K562 (cell line): ENCODE results near the gene LRRC47. TPM values are rescaled to one million over a fixed set of nuclear protein-coding genes. Genes with fewer than 3 reads are reported as not detected.

ENCODE experiments used
- ERF ChIP-seq: fragments of 450-650 bp; formaldehyde crosslinking; IDR thresholded peaks from 2 replicates; pipeline ENCODE4 v1.4.0; 2020; ENCODE audit warnings: mild to moderate bottlenecking, mixed read lengths
- HSF4 ChIP-seq: fragments of 250-450 bp; sonication (Bioruptor Pico); IDR thresholded peaks from 2 replicates; pipeline ENCODE4 v2.1.2; 2022; ENCODE audit warnings: mild to moderate bottlenecking, moderate library complexity, borderline replicate concordance
- ILK ChIP-seq: fragments of 450-650 bp; IDR thresholded peaks from 2 replicates; pipeline ENCODE4 v1.6.1; 2016; ENCODE audit warnings: missing genetic modification characterization, low read depth, mild to moderate bottlenecking, missing compliant biosample characterization, moderate library complexity, borderline replicate concordance
- MCM5 ChIP-seq: fragments of 450-650 bp; IDR thresholded peaks from 2 replicates; pipeline ENCODE4 v1.6.1; 2016; ENCODE audit warnings: low read depth
- MXI1 ChIP-seq: IDR thresholded peaks from 2 replicates; pipeline ENCODE4 v1.6.1; 2011; ENCODE audit warnings: low read depth, mild to moderate bottlenecking, improper control_type of control experiment, low read length
- NR1H2 ChIP-seq: sonication (generic); formaldehyde crosslinking; IDR thresholded peaks from 2 replicates; pipeline ENCODE4 v1.4.0; 2020; ENCODE audit warnings: mild to moderate bottlenecking, missing genetic modification reagents
- NR2C1 ChIP-seq, 2 experiments: fragments of 450-650 bp; IDR thresholded peaks; 2 replicates each; pipeline ENCODE4 v1.6.1; 2017; ENCODE audit warnings: mild to moderate bottlenecking in 2 of 2, antibody characterized with exemption in 1 of 2, inconsistent platforms in 1 of 2, missing compliant biosample characterization in 1 of 2, missing genetic modification characterization in 1 of 2
- POLR2B ChIP-seq: fragments of 450-650 bp; IDR thresholded peaks from 2 replicates; pipeline ENCODE4 v1.6.1; 2018; ENCODE audit warnings: low read depth; ENCODE audit not compliant: partially characterized antibody
- RAD21 ChIP-seq, 2 experiments: fragments of 250-450 bp in 1 of 2; fragments of 450-650 bp in 1 of 2; sonication (Bioruptor Pico) in 1 of 2; formaldehyde crosslinking in 1 of 2; IDR thresholded peaks in 1 of 2; conservative IDR thresholded peaks in 1 of 2; 2 replicates each; pipeline versions ENCODE4 v1.4.0 to v1.8.0; 2020 to 2022; ENCODE audit warnings: mild to moderate bottlenecking in 2 of 2, moderate library complexity in 1 of 2
- TAF1 ChIP-seq: IDR thresholded peaks from 2 replicates; pipeline ENCODE4 v1.6.1; 2011; ENCODE audit warnings: mild to moderate bottlenecking, low read length, moderate library complexity; ENCODE audit not compliant: insufficient read depth, control insufficient read depth, severe bottlenecking; ENCODE audit errors: extremely low read depth
- ZNF143 ChIP-seq: sonication (generic); formaldehyde crosslinking; IDR thresholded peaks from 2 replicates; pipeline ENCODE4 v1.9.0; 2022; ENCODE audit warnings: mild to moderate bottlenecking, missing genetic modification reagents
- ZNF146 ChIP-seq: IDR thresholded peaks from one replicate; pipeline ENCODE4 v1.6.1; 2018; ENCODE audit warnings: missing compliant biosample characterization; ENCODE audit not compliant: unreplicated experiment
- ZNF263 ChIP-seq: sonication (generic); formaldehyde crosslinking; IDR thresholded peaks from 2 replicates; pipeline ENCODE4 v1.8.0; 2022; ENCODE audit warnings: mild to moderate bottlenecking, missing genetic modification reagents, borderline replicate concordance
- polyA plus RNA-seq, 8 experiments: library from polyadenylated mRNA; depleted of rRNA in 4 of 8; stranded (reverse) in 5 of 8; unstranded in 3 of 8; fragments of >200 nt; fragmentation: Nextera tagmentation in 2 of 8; fragmentation: Illumina TruSeq in 1 of 8; extraction: Ambion mirVana in 2 of 8; extraction: Trizol in 1 of 8; gene quantifications; 2 replicates each; pipeline versions ENCODE4 v1.2.1 to v1.2.3, GENCODE V29; 2011 to 2014; ENCODE audit warnings: inconsistent platforms in 1 of 8, missing spikeins in 1 of 8
- total RNA-seq, 7 experiments: library from RNA; depleted of rRNA in 6 of 7; stranded (reverse); fragments of >200 nt in 6 of 7; fragmentation: Illumina TruSeq in 2 of 7; extraction: Trizol in 2 of 7; gene quantifications; 2 replicates each; pipeline versions ENCODE4 v1.2.1 to v1.2.3, GENCODE V29; 2011 to 2021; ENCODE audit warnings: low replicate concordance in 1 of 7
- TF ChIP-seq, protein P1 (sequence below), 2 experiments: fragments of 450-650 bp; IDR thresholded peaks; 2 replicates each; pipeline ENCODE4 v1.6.1; 2016
- TF ChIP-seq, protein P2 (sequence below): sonication (generic); formaldehyde crosslinking; IDR thresholded peaks from 2 replicates; pipeline ENCODE4 v1.8.1; 2022; ENCODE audit warnings: missing genetic modification reagents
- TF ChIP-seq, protein P3 (sequence below): fragments of 150-350 bp; IDR thresholded peaks from 2 replicates; pipeline ENCODE4 v1.6.1; 2014; ENCODE audit warnings: low read depth, mild to moderate bottlenecking, low read length, borderline replicate concordance
- TF ChIP-seq, protein P4 (sequence below): fragments of 450-650 bp; formaldehyde crosslinking; IDR thresholded peaks from 2 replicates; pipeline ENCODE4 v1.4.0; 2020; ENCODE audit warnings: mild to moderate bottlenecking, moderate library complexity

The LRRC47 gene
- total and polyA plus RNA-seq, 9 of the 15 experiments (the other 6 are each of a cell fraction or from before 2014, with no cell fraction given), result 4.6 to 68.0 (median 35.9) TPM

DNA sequence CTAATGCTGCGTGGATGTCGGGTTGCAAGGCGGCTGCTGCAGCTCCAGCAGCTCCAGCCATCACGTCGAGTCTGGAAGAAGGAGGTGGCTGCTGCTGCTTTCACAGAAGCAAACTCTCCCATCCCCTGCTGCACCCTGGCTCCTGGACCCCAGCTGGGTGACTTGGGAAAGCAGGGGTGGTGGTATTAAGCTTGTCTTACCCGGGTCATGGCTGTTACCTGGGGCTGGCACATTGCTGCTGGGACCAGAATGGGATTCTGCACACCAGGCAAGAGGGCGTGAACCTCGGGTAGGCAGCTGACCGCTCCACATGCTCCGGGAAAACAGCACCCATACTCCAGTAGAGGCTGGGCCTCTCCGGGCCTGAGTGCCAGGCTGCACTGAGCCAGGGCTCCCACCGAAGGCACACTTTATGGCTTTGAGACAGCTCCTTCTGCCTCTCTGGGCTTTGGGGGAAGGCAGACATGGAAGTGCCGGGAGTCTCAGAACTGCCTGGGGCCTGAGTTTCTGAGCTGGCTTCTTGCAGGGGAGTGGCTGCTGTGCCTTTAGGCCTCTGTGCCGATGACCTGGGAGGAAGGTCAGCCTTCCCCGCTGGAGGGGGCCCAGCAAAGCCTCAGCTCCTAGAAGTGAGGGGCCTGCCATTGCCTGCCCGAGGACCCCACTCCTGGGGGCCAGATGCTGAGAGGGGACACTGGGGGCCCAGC, 22.6 kb downstream of the LRRC47 start (continued):
- no peak for TF ChIP-seq POLR2B
- TF ChIP-seq NR2C1 (IDR thresholded peaks at IDR 0.05), result peak; percentile 75
- TF ChIP-seq NR2C1 (tag; IDR thresholded peaks at IDR 0.05), result peak; percentile 70
- TF ChIP-seq, protein P1, sequence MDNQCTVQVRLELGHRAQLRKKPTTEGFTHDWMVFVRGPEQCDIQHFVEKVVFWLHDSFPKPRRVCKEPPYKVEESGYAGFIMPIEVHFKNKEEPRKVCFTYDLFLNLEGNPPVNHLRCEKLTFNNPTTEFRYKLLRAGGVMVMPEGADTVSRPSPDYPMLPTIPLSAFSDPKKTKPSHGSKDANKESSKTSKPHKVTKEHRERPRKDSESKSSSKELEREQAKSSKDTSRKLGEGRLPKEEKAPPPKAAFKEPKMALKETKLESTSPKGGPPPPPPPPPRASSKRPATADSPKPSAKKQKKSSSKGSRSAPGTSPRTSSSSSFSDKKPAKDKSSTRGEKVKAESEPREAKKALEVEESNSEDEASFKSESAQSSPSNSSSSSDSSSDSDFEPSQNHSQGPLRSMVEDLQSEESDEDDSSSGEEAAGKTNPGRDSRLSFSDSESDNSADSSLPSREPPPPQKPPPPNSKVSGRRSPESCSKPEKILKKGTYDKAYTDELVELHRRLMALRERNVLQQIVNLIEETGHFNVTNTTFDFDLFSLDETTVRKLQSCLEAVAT (IDR thresholded peaks at IDR 0.05), result no peak
- no peak for TF ChIP-seq RAD21 (CRISPR knock-in tag; conservative IDR thresholded peaks at IDR 0.05 in 1 of 2, IDR thresholded peaks at IDR 0.05 in 1 of 2)
- peak; percentile 70; the same call in 1 of the 2 replicates for TF ChIP-seq ERF (CRISPR knock-in tag)
- no peak for TF ChIP-seq NR1H2
- TF ChIP-seq HSF4 (CRISPR knock-in tag), result 0 out of 2 replicates have a peak, but pooled peaks have one; percentile 12
- TF ChIP-seq TAF1, result no peak
- TF ChIP-seq, protein P2, sequence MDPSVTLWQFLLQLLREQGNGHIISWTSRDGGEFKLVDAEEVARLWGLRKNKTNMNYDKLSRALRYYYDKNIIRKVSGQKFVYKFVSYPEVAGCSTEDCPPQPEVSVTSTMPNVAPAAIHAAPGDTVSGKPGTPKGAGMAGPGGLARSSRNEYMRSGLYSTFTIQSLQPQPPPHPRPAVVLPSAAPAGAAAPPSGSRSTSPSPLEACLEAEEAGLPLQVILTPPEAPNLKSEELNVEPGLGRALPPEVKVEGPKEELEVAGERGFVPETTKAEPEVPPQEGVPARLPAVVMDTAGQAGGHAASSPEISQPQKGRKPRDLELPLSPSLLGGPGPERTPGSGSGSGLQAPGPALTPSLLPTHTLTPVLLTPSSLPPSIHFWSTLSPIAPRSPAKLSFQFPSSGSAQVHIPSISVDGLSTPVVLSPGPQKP, result no peak
- TF ChIP-seq, protein P3, sequence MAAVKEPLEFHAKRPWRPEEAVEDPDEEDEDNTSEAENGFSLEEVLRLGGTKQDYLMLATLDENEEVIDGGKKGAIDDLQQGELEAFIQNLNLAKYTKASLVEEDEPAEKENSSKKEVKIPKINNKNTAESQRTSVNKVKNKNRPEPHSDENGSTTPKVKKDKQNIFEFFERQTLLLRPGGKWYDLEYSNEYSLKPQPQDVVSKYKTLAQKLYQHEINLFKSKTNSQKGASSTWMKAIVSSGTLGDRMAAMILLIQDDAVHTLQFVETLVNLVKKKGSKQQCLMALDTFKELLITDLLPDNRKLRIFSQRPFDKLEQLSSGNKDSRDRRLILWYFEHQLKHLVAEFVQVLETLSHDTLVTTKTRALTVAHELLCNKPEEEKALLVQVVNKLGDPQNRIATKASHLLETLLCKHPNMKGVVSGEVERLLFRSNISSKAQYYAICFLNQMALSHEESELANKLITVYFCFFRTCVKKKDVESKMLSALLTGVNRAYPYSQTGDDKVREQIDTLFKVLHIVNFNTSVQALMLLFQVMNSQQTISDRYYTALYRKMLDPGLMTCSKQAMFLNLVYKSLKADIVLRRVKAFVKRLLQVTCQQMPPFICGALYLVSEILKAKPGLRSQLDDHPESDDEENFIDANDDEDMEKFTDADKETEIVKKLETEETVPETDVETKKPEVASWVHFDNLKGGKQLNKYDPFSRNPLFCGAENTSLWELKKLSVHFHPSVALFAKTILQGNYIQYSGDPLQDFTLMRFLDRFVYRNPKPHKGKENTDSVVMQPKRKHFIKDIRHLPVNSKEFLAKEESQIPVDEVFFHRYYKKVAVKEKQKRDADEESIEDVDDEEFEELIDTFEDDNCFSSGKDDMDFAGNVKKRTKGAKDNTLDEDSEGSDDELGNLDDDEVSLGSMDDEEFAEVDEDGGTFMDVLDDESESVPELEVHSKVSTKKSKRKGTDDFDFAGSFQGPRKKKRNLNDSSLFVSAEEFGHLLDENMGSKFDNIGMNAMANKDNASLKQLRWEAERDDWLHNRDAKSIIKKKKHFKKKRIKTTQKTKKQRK, result no peak
- peak; percentile 62; the same call in 1 of the 2 replicates for TF ChIP-seq MXI1
- no peak for TF ChIP-seq ZNF263 (CRISPR knock-in tag)
- TF ChIP-seq MCM5, result no peak
- TF ChIP-seq ZNF143 (CRISPR knock-in tag), result no peak
- no peak for TF ChIP-seq ILK (tag)
- no peak for TF ChIP-seq ZNF146 (CRISPR knock-in tag)
- TF ChIP-seq, protein P4, sequence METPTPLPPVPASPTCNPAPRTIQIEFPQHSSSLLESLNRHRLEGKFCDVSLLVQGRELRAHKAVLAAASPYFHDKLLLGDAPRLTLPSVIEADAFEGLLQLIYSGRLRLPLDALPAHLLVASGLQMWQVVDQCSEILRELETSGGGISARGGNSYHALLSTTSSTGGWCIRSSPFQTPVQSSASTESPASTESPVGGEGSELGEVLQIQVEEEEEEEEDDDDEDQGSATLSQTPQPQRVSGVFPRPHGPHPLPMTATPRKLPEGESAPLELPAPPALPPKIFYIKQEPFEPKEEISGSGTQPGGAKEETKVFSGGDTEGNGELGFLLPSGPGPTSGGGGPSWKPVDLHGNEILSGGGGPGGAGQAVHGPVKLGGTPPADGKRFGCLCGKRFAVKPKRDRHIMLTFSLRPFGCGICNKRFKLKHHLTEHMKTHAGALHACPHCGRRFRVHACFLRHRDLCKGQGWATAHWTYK (CRISPR knock-in tag), result no peak; the same call in 1 of the 2 replicates
